HG03280 (cell line): Measurements from ENCODE around the gene CELF2.

Experiments
- ATAC-seq: cut with Tn5 transposase; IDR thresholded peaks from one replicate; pipeline ENCODE4 v1.9.1; 2021; ENCODE audit warnings: mild to moderate bottlenecking, moderate library complexity; ENCODE audit not compliant: unreplicated experiment

Gene CELF2

GRCh38 chr10:11091517-11092102 is 73.9 kb downstream of the CELF2 start:
- no peak for ATAC-seq

GRCh38 chr10:11093771-11094736 is 76.4 kb downstream of the CELF2 start:
- ATAC-seq, result no peak

- ATAC-seq, result no peak
Observed at GRCh38 chr10:11095374-11095801, 77.7 kb downstream of the CELF2 start.

DNA sequence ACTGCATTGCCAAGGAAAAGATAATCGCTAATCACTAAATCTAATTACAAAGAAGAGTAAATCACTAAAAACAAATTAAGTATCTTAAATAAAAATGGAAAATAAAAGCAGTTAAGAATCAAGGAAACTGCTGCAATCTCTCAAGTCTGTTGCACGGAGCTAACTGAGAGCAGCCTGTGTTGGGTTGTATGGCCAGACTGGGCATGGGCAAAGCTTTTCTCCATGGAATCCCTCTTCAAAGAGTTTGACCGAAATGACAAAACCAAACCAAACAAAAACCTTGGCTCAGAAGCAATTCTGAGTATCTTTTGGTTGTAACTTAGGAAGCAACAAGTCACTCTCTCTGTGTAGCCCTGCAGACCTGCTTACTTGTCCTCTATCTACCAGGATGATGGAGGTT is 78.8 kb downstream of the CELF2 start:
- no peak for ATAC-seq

DNA sequence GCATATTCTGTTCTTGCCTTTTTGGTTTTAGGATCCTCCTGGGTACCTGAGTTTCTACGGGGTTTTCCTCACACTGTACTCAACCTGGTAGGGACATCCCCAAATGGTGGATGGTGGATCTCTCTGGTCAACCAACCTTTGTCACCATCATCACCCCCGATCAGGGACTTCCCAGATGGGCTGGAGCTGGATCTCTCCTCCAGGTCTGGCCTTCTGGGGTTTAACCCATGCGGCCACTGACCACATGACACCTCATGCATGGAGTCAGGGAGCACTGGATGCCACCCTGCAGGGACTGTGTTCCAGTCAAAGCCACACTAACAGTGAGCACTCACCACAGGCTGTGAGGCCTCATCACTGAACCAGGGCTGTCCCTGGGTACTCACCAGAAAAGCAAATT is 80.0 kb downstream of the CELF2 start:
- no peak for ATAC-seq

- no peak for ATAC-seq
Observed at GRCh38 chr10:11098666-11099065, 81.0 kb downstream of the CELF2 start.

GRCh38 chr10:11104772-11105675 is 87.4 kb downstream of the CELF2 start:
- ATAC-seq, result no peak

DNA sequence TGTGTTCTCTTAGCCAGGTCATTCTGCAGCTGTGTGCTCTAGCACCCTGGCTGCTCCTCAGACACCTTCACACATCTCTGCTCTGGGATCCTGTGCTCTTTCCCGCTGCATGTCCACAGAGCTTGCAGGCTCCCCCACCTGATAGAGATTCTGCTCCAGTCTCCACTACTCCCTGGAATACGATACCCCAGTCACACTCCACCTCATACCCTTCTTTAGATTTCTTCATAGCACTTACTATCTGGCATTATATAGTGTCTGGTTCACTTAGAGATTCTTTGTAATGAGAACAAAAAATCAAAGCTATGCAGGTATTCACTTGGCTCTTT is 88.0 kb downstream of the CELF2 start:
- ATAC-seq, result no peak

- ATAC-seq, result peak; percentile 46
Observed at GRCh38 chr10:11106621-11107374, 89.1 kb downstream of the CELF2 start.

DNA sequence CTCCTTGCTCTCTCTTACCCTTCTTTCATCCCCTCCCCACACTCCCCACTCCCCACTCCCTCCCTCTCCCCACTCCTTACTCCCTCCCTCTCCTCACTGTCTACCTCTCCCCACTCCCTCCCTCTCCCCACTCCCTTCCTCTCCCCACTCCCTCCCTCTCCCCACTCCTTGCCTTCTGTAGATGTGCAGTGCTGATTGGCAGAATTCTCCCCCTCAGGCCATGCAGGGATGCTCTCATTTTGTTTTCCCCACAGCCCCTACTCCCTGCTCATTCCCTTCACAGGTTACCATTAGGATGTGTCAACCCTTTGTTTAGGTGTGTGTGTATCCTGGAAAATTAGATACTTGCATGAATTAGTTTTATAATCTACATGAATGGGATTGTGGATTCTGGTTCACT is 90.3 kb downstream of the CELF2 start:
- no peak for ATAC-seq

DNA sequence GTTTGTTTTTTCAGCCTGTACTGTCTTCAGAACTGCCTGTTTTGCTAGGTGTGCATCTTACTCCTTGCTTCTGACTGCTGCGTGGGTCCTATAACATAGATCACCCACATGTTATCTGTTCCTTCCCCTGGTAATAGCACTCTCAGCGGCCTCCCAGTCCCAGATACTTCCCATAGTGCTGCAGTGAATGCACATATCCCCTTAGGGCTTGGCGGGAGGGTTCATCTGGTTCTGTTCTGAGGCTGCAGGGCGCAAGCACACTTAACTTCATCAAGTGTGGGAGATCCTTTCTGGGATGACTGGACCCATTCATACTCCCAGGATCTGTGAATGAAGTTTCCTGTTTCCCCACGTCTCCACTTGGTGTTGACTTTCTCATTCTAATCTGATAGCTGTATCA is 90.7 kb downstream of the CELF2 start:
- ATAC-seq, result no peak

- no peak for ATAC-seq
Observed at GRCh38 chr10:11109590-11109989, 91.9 kb downstream of the CELF2 start.

GRCh38 chr10:11110539-11110938 is 92.9 kb downstream of the CELF2 start:
- ATAC-seq, result no peak

GRCh38 chr10:11111490-11111889 is 93.8 kb downstream of the CELF2 start:
- no peak for ATAC-seq

DNA sequence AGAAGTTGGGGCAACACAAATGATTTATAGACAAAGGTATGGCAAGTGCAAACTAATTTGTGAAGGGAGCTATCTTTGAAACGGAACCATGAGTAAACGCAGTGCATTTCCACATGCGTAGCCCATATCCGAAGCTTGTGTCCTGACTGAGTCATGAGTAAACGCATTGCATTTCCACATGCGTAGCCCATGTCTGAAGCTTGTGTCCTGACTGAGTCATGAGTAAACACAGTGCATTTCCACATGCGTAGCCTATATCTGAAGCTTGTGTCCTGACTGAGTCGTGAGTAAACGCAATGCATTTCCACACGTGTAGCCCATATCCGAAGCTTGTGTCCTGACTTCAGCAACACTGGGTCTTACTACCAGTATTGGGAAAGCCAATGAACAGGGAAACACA is 95.0 kb downstream of the CELF2 start:
- ATAC-seq, result no peak

- ATAC-seq, result no peak
Observed at GRCh38 chr10:11113156-11113555, 95.5 kb downstream of the CELF2 start.

- no peak for ATAC-seq
Observed at GRCh38 chr10:11114269-11114668, 96.6 kb downstream of the CELF2 start.

GRCh38 chr10:11115337-11115736 is 97.7 kb downstream of the CELF2 start:
- no peak for ATAC-seq

DNA sequence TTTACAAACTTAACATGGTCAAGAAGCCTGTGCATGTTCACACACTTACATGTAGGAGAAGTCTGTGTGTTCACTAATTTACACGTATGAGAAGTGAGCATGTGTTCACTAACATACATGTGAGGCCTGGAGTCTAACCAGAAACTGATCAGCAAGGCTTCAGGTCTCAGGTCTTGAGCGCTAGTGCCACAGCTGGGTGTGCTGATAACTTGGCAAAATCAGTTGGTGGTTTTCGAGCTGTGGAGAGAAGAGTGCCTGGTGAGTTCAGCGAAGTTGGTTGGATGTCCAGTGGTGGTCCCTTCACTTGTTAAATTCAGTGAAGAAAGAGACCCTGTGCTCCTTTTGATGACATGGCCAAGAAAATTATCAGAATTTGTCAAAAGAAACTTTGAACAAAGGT is 98.7 kb downstream of the CELF2 start:
- ATAC-seq, result no peak

DNA sequence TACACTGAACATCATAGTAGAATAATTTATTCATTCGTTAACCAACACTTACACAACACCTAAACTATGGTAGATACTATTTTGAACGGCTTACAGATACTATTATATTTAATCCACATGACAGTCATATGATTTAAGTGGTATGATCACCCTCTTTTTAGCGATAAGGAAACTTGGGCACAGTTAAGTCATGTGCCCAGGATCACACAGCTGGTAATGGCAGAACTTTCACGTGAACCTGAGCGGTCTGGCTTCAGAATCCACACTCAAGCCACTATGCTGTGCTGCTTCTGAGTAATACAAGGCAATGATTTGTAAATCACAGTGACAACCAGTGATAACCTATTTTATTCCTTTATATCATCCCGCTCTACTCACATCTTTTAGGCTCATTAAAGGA is 99.1 kb downstream of the CELF2 start:
- no peak for ATAC-seq

- ATAC-seq, result no peak
Observed at GRCh38 chr10:11118686-11119085, 101.0 kb downstream of the CELF2 start.
